ACC112 (cell line): ENCODE measurements around the gene NTSR2.

Source experiments
- H2AFZ ChIP-seq: fragments of 200-600 bp; sonication (generic); one replicate; pipeline ENCODE4 v1.6.0; 2017; ENCODE audit warnings: antibody characterized with exemption, low read length; ENCODE audit not compliant: unreplicated experiment
- H3K27ac ChIP-seq: fragments of 200-600 bp; sonication (generic); 2 replicates; pipeline ENCODE4 v1.5.1; 2014; ENCODE audit warnings: low read depth, mild to moderate bottlenecking, antibody characterized with exemption, low read length, moderate library complexity
- H3K27me3 ChIP-seq: fragments of 200-600 bp; sonication (generic); 2 replicates; pipeline ENCODE4 v1.6.1; 2014; ENCODE audit warnings: mild to moderate bottlenecking, antibody characterized with exemption, low read length, moderate library complexity, mixed read lengths; ENCODE audit not compliant: insufficient read depth
- H3K36me3 ChIP-seq: fragments of 200-600 bp; sonication (generic); 2 replicates; pipeline ENCODE4 v1.6.1; 2016; ENCODE audit warnings: mild to moderate bottlenecking, antibody characterized with exemption, low read length, moderate library complexity, mixed read lengths; ENCODE audit not compliant: insufficient read depth
- H3K4me1 ChIP-seq: fragments of 200-600 bp; sonication (generic); one replicate; pipeline ENCODE4 v1.6.1; 2016; ENCODE audit warnings: low read length, mixed read lengths; ENCODE audit not compliant: insufficient read depth, unreplicated experiment, control insufficient read depth
- H3K4me3 ChIP-seq: fragments of 200-600 bp; sonication (generic); 2 replicates; pipeline ENCODE4 v1.5.1; 2014; ENCODE audit warnings: mild to moderate bottlenecking, low read depth, low read length
- H3K79me2 ChIP-seq: fragments of 200-600 bp; sonication (generic); one replicate; pipeline ENCODE4 v1.6.0; 2016; ENCODE audit warnings: low read length; ENCODE audit not compliant: control insufficient read depth, unreplicated experiment, insufficient read depth

The NTSR2 gene

DNA sequence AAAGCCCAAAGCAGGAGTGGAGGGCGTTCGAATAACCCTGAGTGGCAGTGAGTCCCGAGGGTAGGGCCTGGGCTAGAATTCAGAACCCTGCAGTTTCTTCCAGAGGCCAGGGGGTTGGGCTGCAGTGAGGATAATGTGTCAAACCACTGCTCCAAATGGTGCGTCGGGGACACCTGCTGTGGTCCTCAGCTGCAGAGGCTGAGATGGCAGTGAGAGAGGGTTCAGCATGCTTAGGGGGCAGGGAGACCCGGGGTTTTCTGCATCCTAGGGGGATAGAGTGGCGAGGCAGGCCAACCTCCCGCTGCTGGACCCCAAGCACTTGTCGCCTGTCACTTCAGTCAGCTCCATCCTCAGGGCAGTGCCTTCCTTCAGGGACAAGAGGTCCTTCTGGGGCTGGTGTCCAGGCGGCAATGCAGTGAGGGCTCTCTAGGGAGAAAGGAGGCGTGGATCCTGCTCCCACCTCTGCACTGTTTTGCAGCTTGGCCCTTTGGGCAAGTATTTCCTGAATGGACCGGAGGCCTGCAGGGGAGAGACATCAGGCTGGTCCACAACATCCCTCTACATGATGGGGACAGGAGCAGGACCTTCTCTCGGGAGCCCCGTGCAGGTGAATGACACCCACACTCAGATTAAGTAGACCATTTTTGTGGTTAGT is 8.4 kb upstream of the NTSR2 start:
- Histone ChIP-seq H3K36me3 (no peaks in the 10 kb centered on the region), H3K4me3 (no peak overlapping the region), H3K79me2 (no peaks in the 10 kb centered on the region), H3K27ac (no peak overlapping the region), H2AFZ (no peak overlapping the region), H3K27me3 (peaks cover 56% of the 10 kb centered on the region), H3K4me1 (peaks cover 12% of the 10 kb centered on the region)

DNA sequence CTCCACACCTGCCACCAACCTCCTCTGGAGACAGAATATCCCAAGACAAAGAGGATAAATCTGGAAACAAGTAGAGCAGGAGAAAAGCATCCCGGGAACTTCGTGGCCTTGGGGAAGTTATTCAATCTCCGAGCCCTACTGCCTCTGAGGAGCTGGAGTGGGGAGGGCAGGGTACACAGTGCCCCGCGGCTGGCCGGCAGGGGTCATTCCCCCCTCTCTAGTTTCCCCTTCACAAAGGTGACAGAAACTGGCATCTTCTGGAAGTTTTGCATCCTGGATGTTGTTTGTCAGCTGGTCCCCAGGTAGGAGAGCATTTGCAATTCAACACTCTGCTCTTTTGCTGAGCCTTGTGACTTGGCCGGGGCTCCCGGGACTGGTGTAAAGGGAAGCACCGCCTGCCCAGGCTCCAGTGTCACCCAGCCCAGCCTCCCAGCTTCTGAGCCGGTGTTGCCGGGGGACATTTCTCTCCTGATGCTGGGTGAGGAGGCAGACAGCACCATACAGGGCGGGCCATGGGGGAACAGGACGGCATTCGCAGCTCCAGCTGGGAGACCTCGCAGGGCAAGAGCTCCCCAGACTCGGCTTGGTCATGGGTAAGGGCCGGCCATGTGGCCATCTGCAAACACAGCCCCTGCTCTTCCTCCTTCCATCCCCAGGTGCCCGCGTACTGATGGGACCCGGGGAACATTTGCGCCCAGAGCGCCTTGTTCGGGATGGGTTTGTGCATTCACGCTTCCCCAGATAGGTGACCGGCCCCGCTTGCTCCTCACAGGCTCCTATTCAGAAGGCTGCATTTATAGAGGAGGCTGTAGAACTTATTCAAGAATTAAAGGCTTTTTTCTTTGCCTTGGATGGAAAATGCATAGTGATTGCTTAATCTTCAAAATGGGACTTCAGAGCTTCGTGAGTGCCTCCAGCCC is 7.4 kb upstream of the NTSR2 start:
- Histone ChIP-seq H3K27me3 (peaks cover 55% of the 10 kb centered on the region), H3K79me2 (no peaks in the 10 kb centered on the region), H3K27ac (no peak overlapping the region), H3K4me3 (no peak overlapping the region), H2AFZ (no peak overlapping the region), H3K36me3 (no peaks in the 10 kb centered on the region), H3K4me1 (peaks cover 12% of the 10 kb centered on the region)

- H3K36me3 ChIP-seq: no peaks in the 10 kb centered on the region
- H3K4me3 ChIP-seq: no peak overlapping the region
- no peaks in the 10 kb centered on the region for H3K79me2 ChIP-seq
- no peak overlapping the region for H3K27ac ChIP-seq
- H2AFZ ChIP-seq: no peak overlapping the region
- peaks cover 12% of the 10 kb centered on the region for H3K4me1 ChIP-seq
- H3K27me3 ChIP-seq: peaks cover 53% of the 10 kb centered on the region
These were observed 6.6 kb upstream of the NTSR2 start for GRCh38 chr2:11676640-11677039.

DNA sequence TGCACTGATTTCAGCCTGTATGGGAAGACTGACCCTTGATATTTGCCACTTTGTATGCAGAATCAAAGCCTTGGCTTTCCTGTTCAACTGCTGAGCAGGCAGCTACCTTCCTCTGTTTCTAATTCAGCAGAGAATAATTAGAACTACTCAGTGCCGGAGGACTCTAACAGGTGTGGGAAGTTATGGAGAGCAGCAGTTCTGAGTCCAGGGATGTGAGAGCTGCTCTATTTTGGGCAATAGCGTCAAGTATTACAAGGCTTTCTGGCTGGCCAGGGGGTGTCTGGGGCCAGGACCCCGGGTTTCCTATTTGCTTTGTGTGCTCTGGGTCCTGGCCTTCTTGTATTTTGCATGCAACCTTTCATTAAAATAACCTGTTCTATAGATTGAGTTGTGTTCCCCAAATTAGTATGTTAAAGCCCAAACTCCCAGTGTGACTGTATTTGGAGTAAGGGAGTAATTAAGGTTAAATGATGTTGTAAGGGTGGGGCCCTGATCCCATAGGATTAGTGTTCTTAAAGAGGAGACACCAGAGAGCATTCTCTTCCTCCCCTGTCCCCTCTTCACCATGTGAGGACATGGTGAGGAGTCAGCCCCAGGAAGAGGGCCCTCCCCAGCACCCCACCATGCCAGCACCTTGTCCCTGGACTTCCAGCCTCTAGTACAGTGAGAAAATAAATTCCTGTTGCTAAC is 5.6 kb upstream of the NTSR2 start:
- Histone ChIP-seq H2AFZ (no peak overlapping the region), H3K4me3 (no peak overlapping the region), H3K27ac (no peak overlapping the region), H3K27me3 (peaks cover 59% of the 10 kb centered on the region), H3K4me1 (peaks cover 7% of the 10 kb centered on the region), H3K79me2 (no peaks in the 10 kb centered on the region), H3K36me3 (no peaks in the 10 kb centered on the region)

- no peak overlapping the region for H3K27ac ChIP-seq
- no peaks in the 10 kb centered on the region for H3K79me2 ChIP-seq
- H3K36me3 ChIP-seq: no peaks in the 10 kb centered on the region
- no peak overlapping the region for H3K4me3 ChIP-seq
- H3K27me3 ChIP-seq: peaks cover 65% of the 10 kb centered on the region
- H2AFZ ChIP-seq: no peak overlapping the region
- peaks cover 2% of the 10 kb centered on the region for H3K4me1 ChIP-seq
These were observed 5.0 kb upstream of the NTSR2 start for GRCh38 chr2:11674983-11675382.

DNA sequence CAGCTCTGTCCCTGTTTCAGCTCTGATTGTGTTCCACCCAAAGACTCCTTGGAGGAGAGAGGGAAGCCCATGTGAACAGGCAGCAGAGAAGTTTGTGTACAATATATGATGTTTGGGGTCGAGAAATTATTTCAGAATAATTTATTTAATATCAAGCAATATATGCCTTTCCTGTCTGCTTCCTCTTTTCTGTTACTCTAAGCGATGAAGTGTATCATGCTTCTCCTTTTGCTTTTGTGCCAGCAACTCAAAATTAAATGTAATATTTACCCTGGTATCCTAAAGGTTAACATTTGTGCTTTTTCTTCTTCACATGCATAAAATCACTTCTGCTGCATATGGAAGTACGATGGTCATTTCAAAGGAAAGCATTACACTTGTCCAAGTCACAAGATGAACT is 2.4 kb upstream of the NTSR2 start:
- Histone ChIP-seq H3K79me2 (no peaks in the 10 kb centered on the region), H3K36me3 (no peaks in the 10 kb centered on the region), H3K4me3 (no peak overlapping the region), H3K27me3 (peaks cover 56% of the 10 kb centered on the region), H3K4me1 (peaks cover 2% of the 10 kb centered on the region), H3K27ac (no peak overlapping the region), H2AFZ (no peak overlapping the region)

- Histone ChIP-seq H3K79me2 (no peaks in the 10 kb centered on the region), H3K4me1 (peaks cover 6% of the 10 kb centered on the region), H3K4me3 (no peak overlapping the region), H2AFZ (no peak overlapping the region), H3K36me3 (no peaks in the 10 kb centered on the region), H3K27ac (no peak overlapping the region), H3K27me3 (peaks cover 35% of the 10 kb centered on the region)
These were observed 1.9 kb downstream of the NTSR2 start for GRCh38 chr2:11667866-11668637.

DNA sequence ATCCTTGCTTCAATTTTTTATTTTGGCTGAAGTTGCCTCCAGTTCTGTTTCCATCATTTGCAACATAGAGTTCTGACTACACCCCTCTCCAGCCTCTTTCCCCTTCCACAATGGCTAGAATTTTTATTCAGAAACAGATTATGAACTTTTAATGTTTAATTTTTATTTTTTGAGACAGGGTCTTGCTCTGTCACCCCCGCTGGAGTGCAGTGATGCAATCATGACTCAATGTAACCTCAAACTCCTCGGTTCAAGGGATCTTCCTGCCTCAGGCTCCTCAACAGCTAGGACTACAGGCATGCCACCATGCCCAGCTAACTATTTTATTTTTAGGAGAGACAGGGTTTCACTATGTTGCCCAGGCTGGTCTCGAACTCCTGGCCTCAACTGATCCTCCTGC is 2.8 kb downstream of the NTSR2 start:
- Histone ChIP-seq H3K4me3 (no peak overlapping the region), H3K4me1 (peaks cover 6% of the 10 kb centered on the region), H3K79me2 (no peaks in the 10 kb centered on the region), H3K27me3 (peaks cover 31% of the 10 kb centered on the region), H3K27ac (no peak overlapping the region), H3K36me3 (no peaks in the 10 kb centered on the region), H2AFZ (no peak overlapping the region)

DNA sequence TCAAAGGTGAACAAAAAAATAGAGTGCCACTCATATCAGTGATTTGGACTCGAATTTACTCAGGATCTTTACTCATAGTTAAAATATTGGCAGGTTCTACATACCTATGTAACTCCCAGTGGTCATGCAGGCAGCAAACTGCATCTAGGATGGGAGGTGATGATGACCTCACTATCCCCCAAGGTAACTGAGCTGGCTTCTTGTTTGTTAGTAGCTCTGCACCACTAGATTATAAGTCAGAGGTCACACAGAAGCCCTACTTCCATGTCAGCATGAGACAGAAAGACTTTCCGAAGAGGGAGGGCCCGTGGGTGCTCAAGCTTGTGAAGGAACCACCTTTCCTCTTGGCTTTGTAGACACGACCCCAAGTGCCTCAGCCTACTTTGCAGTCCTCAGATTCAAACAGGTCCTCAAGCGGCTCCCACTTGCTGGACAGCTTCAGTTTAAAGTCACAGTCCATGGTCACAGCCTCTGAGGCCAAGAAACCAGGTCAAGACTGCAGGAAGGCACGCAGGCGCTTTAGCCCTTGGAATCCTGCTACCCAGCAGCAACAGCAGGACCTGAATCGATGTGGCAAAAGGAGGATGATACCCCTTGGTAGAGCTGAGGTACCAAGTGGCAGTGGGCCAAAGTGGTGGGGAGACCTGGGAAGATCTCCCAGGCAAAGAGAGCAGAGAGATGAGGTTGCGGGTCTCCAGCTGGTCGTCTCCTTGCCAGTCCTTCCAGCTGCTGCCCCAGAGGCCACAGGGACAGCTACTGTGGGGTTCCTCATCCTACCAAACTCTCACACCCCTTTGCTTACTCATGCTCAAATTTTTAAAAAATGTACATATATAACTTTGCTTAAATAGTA is 4.3 kb downstream of the NTSR2 start:
- Histone ChIP-seq H3K27ac (no peak overlapping the region), H3K79me2 (no peaks in the 10 kb centered on the region), H3K4me1 (peaks cover 6% of the 10 kb centered on the region), H2AFZ (no peak overlapping the region), H3K4me3 (no peak overlapping the region), H3K27me3 (peaks cover 41% of the 10 kb centered on the region), H3K36me3 (no peaks in the 10 kb centered on the region)
